Endothelial cell (in vitro differentiated cells): Measurements from ENCODE around the gene MAP3K2. TPM values are rescaled to one million over a fixed set of nuclear protein-coding genes. Genes with fewer than 3 reads are reported as not detected.
A peak's percentile ranks its signal among the peaks of the same experiment; 100 is the strongest.

Experiments used
- DNase-seq: peaks from one replicate; pipeline ENCODE4 v3.0.0; 2021; ENCODE audit warnings: low spot score
- H3K27ac Mint-ChIP-seq: one replicate; pipeline ENCODE4 v1.8.0; 2021; ENCODE audit warnings: mixed read lengths, inconsistent platforms; ENCODE audit not compliant: unreplicated experiment
- H3K27me3 Mint-ChIP-seq: one replicate; pipeline ENCODE4 v1.8.0; 2021; ENCODE audit warnings: mild to moderate bottlenecking, moderate library complexity, mixed read lengths, inconsistent platforms; ENCODE audit not compliant: unreplicated experiment
- H3K36me3 Mint-ChIP-seq: one replicate; pipeline ENCODE4 v1.8.0; 2021; ENCODE audit warnings: mild to moderate bottlenecking, low read depth, mixed read lengths, inconsistent platforms; ENCODE audit not compliant: unreplicated experiment
- H3K4me1 Mint-ChIP-seq: one replicate; pipeline ENCODE4 v1.8.0; 2021; ENCODE audit warnings: mild to moderate bottlenecking, mixed read lengths, inconsistent platforms; ENCODE audit not compliant: unreplicated experiment
- H3K4me3 Mint-ChIP-seq: one replicate; pipeline ENCODE4 v1.8.0; 2021; ENCODE audit warnings: mild to moderate bottlenecking, mixed read lengths, inconsistent platforms; ENCODE audit not compliant: unreplicated experiment
- H3K9me3 Mint-ChIP-seq: one replicate; pipeline ENCODE4 v1.8.0; 2021; ENCODE audit warnings: mixed read lengths, inconsistent platforms; ENCODE audit not compliant: unreplicated experiment
- CTCF ChIP-seq: fragments of 200-600 bp; sonication (generic); IDR thresholded peaks from one replicate; pipeline ENCODE4 v1.5.0; 2021; ENCODE audit warnings: antibody characterized with exemption; ENCODE audit not compliant: unreplicated experiment
- microRNA-seq: library from miRNA; unstranded; fragments of <30 nt; microRNA quantifications from one replicate; pipeline ENCODE4, GENCODE V29; 2020; ENCODE audit not compliant: unreplicated experiment
- total RNA-seq: library from RNA; stranded (reverse); fragmentation: NEBNext Ultra II Directional; extraction: Animal tissue kit (Norgen Biotek cat#: 25700); gene quantifications from one replicate; pipeline ENCODE4 v1.2.1, GENCODE V29; 2021; ENCODE audit not compliant: unreplicated experiment

The MAP3K2 gene
- total RNA-seq, 1 donor from 2014 or later = 27.3 TPM

GRCh38 chr2:127255146-127255545 lies 132.6 kb downstream of the MAP3K2 start:
- no peak for TF ChIP-seq CTCF
- Mint-ChIP-seq H3K9me3 (no peaks in the 10 kb centered on the region), H3K27ac (peak overlapping the region; percentile 26), H3K4me3 (no peak overlapping the region), H3K27me3 (peaks cover 1% of the 10 kb centered on the region), H3K36me3 (peaks cover 44% of the 10 kb centered on the region), H3K4me1 (peaks cover 17% of the 10 kb centered on the region)
- DNase-seq = no peak

GRCh38 chr2:127254386-127254981 lies 133.3 kb downstream of the MAP3K2 start:
- TF ChIP-seq CTCF = no peak
- Mint-ChIP-seq H3K4me1 (peaks cover 17% of the 10 kb centered on the region), H3K27ac (no peak overlapping the region), H3K27me3 (peaks cover 1% of the 10 kb centered on the region), H3K4me3 (no peak overlapping the region), H3K36me3 (peaks cover 37% of the 10 kb centered on the region), H3K9me3 (no peaks in the 10 kb centered on the region)
- no peak for DNase-seq

Small RNA genes lying within 50 kb of the gene (microRNA-seq; reads per million reads assigned to microRNA genes)
- 1.0 reads per million, percentile 13 among the genes with 10 or more reads in this experiment for gene MIR4783

Other genes with a start within 250 kb of the MAP3K2 start
- gene CYP27C1, start 167.7 kb downstream of the MAP3K2 start, total RNA-seq = 6.4 TPM
- gene ERCC3, start 93.8 kb downstream of the MAP3K2 start, total RNA-seq = 45.1 TPM
- gene PROC, start 30.5 kb upstream of the MAP3K2 start, total RNA-seq = not detected
- gene IWS1, start 138.5 kb upstream of the MAP3K2 start, total RNA-seq = 50.5 TPM
- gene MYO7B, start 147.7 kb upstream of the MAP3K2 start, total RNA-seq = 0.90 TPM